PC-9 (cell line): ENCODE measurements around the gene RHBDD1.

Experiments used
- EZH2 ChIP-seq: fragments of 200-600 bp; sonication (generic); IDR thresholded peaks from 2 replicates; pipeline ENCODE4 v1.8.0; 2017; ENCODE audit warnings: antibody characterized with exemption, low read depth
- TF ChIP-seq, protein P1 (sequence below): fragments of 200-600 bp; sonication (generic); conservative IDR thresholded peaks from 2 replicates; pipeline ENCODE4 v1.6.1; 2017; ENCODE audit warnings: mixed run types, antibody characterized with exemption, mild to moderate bottlenecking, moderate library complexity

DNA sequence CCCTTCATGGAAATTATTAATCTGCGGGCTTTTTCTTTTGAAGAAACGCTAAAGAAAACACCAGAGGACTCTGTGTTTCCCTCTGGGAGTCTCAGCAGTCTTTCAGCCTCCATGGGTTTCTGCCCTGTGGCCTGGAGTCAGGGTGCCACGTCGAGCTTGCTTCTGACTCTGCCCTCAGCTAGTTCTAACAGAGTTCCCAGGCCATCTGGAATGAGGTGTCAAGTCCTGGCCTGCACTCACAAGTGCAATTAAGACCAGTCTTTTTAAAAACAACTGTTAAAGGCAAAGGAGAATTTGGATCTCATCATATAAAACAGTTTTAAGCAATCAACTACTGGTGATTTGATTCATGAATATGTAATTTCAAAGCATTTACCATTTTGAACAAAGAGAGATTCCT, 157.3 kb downstream of the RHBDD1 start:
- TF ChIP-seq, protein P1, sequence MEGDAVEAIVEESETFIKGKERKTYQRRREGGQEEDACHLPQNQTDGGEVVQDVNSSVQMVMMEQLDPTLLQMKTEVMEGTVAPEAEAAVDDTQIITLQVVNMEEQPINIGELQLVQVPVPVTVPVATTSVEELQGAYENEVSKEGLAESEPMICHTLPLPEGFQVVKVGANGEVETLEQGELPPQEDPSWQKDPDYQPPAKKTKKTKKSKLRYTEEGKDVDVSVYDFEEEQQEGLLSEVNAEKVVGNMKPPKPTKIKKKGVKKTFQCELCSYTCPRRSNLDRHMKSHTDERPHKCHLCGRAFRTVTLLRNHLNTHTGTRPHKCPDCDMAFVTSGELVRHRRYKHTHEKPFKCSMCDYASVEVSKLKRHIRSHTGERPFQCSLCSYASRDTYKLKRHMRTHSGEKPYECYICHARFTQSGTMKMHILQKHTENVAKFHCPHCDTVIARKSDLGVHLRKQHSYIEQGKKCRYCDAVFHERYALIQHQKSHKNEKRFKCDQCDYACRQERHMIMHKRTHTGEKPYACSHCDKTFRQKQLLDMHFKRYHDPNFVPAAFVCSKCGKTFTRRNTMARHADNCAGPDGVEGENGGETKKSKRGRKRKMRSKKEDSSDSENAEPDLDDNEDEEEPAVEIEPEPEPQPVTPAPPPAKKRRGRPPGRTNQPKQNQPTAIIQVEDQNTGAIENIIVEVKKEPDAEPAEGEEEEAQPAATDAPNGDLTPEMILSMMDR, result no peak
- no peak for TF ChIP-seq EZH2
